ENCODE data around the gene ANK2. TPM values are rescaled to one million over a fixed set of nuclear protein-coding genes. Genes with fewer than 3 reads are reported as not detected.

ANK2 gene
- total and polyA plus RNA-seq, 2 experiments from 2014 or later = 7.7 to 40.4 TPM

DNA sequence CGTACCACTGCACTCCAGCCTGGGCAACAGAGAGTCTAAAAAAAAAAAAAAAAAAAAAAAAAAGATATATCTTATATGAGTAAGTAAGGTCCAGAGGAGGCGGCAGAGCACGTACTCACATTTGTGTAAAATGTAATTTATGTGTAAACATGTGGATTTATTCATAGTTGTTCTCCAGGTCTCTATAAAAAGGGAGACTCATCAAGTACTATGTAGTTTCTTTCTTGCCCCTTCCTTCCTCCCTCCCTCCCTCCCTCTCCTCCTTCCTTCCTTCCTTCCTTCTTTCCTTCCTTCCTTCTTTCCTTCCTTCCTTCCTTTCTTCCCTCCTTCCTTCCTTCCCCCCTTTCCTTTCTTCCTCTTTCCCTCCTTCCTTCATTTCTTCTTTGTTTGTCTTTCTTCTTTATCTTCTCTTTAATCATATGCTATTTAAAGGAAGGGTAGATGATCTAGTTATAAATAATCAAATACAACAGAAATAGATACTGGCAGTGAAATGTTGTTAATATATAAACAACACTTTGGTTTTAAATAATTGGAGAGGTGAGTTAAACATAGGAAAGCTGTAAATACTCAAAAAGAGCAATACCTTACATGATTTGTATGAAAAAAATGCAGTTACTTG, 344.8 kb downstream of the ANK2 start:
- no peaks in the 10 kb centered on the region for H3K36me3 ChIP-seq (ENCODE audit: insufficient read depth)
- H3F3A ChIP-seq (replicated peaks; ENCODE audit: low read depth) = no peaks in the 10 kb centered on the region
- Mint-ChIP-seq H3K36me3 (ENCODE audit: low read depth) (peaks cover 7% of the 10 kb centered on the region), H3K4me1 (peaks cover 7% of the 10 kb centered on the region), H3K9me3 (peaks cover 7% of the 10 kb centered on the region), H3K27me3 (ENCODE audit: insufficient read depth, low read depth, poor library complexity) (peaks cover 2% of the 10 kb centered on the region), H3K4me3 (no peak overlapping the region), H3K27ac (no peak overlapping the region)
- no peak for ATAC-seq
- no peaks in the 10 kb centered on the region for H4K20me1 ChIP-seq (replicated peaks; ENCODE audit: insufficient read depth)
- peaks cover 11% of the 10 kb centered on the region for H3K4me1 ChIP-seq (ENCODE audit: insufficient read depth)
- DNase-seq (ENCODE audit: low spot score) = no peak
- no peaks in the 10 kb centered on the region for H3K27me3 ChIP-seq (ENCODE audit: insufficient read depth)
- no peak overlapping the region for H3K4me3 ChIP-seq
- TF ChIP-seq, protein P1, sequence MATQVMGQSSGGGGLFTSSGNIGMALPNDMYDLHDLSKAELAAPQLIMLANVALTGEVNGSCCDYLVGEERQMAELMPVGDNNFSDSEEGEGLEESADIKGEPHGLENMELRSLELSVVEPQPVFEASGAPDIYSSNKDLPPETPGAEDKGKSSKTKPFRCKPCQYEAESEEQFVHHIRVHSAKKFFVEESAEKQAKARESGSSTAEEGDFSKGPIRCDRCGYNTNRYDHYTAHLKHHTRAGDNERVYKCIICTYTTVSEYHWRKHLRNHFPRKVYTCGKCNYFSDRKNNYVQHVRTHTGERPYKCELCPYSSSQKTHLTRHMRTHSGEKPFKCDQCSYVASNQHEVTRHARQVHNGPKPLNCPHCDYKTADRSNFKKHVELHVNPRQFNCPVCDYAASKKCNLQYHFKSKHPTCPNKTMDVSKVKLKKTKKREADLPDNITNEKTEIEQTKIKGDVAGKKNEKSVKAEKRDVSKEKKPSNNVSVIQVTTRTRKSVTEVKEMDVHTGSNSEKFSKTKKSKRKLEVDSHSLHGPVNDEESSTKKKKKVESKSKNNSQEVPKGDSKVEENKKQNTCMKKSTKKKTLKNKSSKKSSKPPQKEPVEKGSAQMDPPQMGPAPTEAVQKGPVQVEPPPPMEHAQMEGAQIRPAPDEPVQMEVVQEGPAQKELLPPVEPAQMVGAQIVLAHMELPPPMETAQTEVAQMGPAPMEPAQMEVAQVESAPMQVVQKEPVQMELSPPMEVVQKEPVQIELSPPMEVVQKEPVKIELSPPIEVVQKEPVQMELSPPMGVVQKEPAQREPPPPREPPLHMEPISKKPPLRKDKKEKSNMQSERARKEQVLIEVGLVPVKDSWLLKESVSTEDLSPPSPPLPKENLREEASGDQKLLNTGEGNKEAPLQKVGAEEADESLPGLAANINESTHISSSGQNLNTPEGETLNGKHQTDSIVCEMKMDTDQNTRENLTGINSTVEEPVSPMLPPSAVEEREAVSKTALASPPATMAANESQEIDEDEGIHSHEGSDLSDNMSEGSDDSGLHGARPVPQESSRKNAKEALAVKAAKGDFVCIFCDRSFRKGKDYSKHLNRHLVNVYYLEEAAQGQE (IDR thresholded peaks at IDR 0.05; ENCODE audit: unreplicated experiment) = no peak
- TF ChIP-seq EZH2phosphoT487 (IDR thresholded peaks at IDR 0.05; ENCODE audit: unreplicated experiment) = no peak
- TF ChIP-seq, protein P2, sequence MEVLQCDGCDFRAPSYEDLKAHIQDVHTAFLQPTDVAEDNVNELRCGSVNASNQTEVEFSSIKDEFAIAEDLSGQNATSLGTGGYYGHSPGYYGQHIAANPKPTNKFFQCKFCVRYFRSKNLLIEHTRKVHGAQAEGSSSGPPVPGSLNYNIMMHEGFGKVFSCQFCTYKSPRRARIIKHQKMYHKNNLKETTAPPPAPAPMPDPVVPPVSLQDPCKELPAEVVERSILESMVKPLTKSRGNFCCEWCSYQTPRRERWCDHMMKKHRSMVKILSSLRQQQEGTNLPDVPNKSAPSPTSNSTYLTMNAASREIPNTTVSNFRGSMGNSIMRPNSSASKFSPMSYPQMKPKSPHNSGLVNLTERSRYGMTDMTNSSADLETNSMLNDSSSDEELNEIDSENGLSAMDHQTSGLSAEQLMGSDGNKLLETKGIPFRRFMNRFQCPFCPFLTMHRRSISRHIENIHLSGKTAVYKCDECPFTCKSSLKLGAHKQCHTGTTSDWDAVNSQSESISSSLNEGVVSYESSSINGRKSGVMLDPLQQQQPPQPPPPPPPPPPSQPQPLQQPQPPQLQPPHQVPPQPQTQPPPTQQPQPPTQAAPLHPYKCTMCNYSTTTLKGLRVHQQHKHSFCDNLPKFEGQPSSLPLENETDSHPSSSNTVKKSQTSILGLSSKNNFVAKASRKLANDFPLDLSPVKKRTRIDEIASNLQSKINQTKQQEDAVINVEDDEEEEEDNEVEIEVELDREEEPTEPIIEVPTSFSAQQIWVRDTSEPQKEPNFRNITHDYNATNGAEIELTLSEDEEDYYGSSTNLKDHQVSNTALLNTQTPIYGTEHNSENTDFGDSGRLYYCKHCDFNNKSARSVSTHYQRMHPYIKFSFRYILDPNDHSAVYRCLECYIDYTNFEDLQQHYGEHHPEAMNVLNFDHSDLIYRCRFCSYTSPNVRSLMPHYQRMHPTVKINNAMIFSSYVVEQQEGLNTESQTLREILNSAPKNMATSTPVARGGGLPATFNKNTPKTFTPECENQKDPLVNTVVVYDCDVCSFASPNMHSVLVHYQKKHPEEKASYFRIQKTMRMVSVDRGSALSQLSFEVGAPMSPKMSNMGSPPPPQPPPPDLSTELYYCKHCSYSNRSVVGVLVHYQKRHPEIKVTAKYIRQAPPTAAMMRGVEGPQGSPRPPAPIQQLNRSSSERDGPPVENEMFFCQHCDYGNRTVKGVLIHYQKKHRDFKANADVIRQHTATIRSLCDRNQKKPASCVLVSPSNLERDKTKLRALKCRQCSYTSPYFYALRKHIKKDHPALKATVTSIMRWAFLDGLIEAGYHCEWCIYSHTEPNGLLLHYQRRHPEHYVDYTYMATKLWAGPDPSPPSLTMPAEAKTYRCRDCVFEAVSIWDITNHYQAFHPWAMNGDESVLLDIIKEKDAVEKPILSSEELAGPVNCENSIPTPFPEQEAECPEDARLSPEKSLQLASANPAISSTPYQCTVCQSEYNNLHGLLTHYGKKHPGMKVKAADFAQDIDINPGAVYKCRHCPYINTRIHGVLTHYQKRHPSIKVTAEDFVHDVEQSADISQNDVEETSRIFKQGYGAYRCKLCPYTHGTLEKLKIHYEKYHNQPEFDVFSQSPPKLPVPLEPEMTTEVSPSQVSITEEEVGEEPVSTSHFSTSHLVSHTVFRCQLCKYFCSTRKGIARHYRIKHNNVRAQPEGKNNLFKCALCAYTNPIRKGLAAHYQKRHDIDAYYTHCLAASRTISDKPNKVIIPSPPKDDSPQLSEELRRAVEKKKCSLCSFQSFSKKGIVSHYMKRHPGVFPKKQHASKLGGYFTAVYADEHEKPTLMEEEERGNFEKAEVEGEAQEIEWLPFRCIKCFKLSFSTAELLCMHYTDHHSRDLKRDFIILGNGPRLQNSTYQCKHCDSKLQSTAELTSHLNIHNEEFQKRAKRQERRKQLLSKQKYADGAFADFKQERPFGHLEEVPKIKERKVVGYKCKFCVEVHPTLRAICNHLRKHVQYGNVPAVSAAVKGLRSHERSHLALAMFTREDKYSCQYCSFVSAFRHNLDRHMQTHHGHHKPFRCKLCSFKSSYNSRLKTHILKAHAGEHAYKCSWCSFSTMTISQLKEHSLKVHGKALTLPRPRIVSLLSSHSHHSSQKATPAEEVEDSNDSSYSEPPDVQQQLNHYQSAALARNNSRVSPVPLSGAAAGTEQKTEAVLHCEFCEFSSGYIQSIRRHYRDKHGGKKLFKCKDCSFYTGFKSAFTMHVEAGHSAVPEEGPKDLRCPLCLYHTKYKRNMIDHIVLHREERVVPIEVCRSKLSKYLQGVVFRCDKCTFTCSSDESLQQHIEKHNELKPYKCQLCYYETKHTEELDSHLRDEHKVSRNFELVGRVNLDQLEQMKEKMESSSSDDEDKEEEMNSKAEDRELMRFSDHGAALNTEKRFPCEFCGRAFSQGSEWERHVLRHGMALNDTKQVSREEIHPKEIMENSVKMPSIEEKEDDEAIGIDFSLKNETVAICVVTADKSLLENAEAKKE (CRISPR knock-in tag; IDR thresholded peaks at IDR 0.05) = no peak
- no peak for TF ChIP-seq EZH2 (IDR thresholded peaks at IDR 0.05; ENCODE audit: low read depth, unreplicated experiment)
- TF ChIP-seq STAT1 (IDR thresholded peaks at IDR 0.05; ENCODE audit: unreplicated experiment) = no peak
- H2AFZ ChIP-seq = no peak overlapping the region
- no peaks in the 10 kb centered on the region for H3K79me2 ChIP-seq (replicated peaks; ENCODE audit: insufficient read depth)
- H3K27ac ChIP-seq (ENCODE audit: low read depth) = no peak overlapping the region
- peaks cover 3% of the 10 kb centered on the region; the same call in 1 of the 2 replicates for H3K9me2 ChIP-seq (ENCODE audit: insufficient read depth)
- H3K4me2 ChIP-seq = no peak overlapping the region
